GM18517 (cell line): Measurements from ENCODE around the gene RMDN3.

Experiments used
- ATAC-seq: cut with Tn5 transposase; IDR thresholded peaks from one replicate; pipeline ENCODE4 v1.9.1; 2021; ENCODE audit warnings: mild to moderate bottlenecking, moderate library complexity; ENCODE audit not compliant: unreplicated experiment

The RMDN3 gene

DNA sequence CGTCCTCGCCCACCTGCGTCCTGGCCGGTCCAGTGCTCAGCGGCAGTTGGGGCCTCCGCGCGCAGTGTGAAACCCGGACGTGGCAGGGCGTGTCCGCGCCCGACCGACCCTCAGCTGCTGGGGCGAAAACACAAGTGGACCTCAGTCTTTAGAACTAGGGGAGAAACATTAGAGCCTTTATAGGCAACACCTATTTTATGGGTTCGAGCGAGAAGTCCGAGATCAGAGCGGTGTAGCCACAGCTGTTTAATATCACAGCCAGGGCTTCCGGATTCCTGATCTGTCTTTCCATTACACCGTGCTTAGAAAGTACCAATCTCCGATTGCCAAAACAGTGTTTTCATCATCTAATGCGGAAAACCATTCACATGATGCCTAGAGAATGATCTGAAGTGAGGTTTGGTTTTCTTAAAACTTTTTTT lies 59.6 kb downstream of the RMDN3 start:
- ATAC-seq = peak; percentile 14

DNA sequence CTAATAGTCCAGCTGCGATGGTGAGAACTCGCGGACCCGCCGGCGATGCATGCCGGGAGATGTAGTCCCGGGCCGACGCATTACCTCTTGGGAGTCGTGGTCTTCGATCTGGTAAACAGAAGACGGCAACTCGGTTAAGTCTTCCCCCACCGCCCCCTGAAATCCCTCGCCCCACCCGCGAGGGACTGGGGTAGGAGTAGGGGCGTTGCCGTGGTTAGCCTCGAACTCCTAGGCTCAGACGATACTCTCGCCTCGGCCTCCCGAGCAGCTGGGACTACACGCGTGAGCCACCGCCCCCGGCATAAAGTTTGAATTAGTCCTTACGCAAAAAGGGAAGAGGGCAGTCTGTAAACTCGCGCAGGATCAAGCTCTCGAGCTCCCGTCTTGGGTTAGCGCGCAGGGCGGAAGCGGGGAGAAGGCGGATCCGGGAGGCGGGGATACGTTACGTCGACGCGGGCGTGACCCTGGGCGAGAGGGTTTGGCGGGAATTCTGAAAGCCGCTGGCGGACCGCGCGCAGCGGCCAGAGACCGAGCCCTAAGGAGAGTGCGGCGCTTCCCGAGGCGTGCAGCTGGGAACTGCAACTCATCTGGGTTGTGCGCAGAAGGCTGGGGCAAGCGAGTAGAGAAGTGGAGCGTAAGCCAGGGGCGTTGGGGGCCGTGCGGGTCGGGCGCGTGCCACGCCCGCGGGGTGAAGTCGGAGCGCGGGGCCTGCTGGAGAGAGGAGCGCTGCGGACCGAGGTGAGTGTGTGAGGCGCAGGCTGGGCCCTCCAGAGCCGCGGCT lies 60.2 kb downstream of the RMDN3 start, which contains the start of gene RAD51:
TSS of gene RAD51 (plus strand) at position 487 of the 781 bp plus-strand sequence. CDS start 3,585 bp downstream, outside the sequence.
- peak; percentile 74 for ATAC-seq

DNA sequence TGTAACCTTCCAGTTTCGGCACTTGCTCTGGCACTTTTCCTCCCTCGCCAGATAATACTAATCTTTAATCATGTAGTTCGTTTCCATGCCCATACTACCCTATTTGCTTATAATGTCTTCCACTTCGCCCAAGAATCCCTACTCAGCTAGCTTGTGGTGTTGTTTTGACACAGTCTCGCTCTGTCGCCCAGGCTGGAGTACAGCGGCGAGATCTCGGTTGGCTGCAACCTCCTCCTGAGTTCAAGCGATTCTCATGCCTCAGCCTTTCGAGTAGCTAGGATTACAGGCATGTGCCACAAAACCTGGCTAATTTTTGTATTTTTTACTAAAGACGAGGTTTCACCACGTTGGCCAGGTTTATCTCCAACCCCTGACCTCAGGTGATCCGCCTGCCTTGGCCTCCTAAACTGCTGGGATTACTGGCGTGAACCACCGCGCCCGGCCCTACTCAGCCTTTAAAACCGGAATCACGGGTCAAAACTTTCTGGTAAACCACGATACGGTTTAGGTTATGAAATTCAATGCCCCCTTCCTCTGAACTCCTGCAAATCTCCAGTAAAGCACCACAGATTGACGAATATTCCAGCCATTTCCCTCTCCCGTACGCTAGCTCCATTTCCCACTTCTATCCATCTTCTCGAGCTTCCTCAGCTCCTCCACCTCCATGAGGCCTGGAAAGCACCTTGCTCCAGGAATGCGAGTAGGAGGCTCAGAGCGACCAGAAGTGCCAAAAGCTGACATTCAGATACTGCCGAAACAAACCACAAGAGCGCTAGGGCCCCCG lies 61.0 kb downstream of the RMDN3 start:
- ATAC-seq = peak; percentile 5

DNA sequence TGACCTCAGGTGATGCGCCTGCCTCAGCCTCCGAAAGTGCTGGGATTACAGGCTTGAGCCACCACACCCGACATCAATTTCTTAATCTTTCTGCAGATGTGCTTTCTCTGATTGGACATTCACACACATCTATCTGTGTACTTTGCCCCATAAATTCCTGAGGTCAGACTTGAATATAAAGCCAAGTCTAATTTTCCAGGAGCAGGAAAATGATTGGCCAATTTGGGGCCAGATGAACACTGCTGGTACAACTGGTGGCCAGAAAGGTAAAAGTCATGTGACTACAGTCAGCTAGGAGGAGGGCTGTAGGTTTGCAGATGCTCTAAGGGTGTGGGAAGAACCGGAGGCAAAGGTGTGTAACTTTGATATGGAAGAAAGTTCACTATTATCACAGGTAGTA lies 63.3 kb downstream of the RMDN3 start:
- no peak for ATAC-seq

DNA sequence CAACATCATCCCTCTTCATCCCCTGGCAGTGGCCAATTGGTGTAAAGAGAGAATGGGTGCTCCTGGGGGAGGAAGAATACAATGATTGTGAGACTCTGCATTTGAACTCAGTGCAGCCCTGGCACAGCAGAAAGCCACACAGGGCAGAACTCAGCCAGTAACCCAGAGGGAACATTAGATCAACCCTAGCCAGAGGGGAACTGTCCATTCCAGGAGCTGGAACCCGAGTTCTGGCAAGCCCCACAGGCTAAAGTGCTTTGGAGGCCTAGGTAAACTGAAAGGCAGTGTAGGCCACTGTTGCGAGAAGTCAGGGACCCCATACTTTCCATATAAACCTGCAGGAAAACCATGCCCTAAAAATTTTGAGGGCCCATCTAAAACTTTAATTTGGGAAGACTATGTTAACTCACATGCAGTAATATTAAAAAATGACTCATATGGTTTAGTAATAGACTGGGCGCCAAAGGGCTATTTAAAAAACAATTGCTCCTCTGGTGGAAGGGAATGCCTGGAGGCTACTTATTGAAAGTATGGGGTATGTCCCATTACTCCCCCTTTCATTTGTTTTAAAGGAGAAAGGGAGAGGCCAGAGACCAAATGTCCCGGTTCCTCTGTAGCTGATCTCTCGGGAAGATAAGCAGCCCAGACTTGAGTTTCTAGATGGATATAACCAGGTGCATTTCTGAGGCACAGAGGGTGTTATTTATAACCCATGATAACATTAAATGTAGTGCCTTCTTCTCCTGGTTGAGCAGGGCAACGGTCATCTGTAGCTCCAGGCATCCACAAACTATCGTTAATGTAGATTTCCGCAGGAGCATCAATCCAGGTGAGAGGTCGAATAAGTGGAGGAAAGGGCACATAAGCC lies 65.9 kb downstream of the RMDN3 start:
- ATAC-seq = no peak
